SKM-1 (cell line): ENCODE data around the gene HELB.
"Not testable (repeated sequence)": the region's sequence is repeated elsewhere in the genome, so short reads cannot be mapped to it uniquely, and the experiment has no call there.

Source experiments
- DNase-seq: peaks from one replicate; lab custom pipeline; 2025; ENCODE audit not compliant: unreplicated experiment; lab: John Stamatoyannopoulos, UW

The HELB gene

GRCh38 chr12:66302827-66303169 is 505 bp downstream of the HELB start:
- DNase-seq: no peak

GRCh38 chr12:66303316-66303804 is 1.1 kb downstream of the HELB start:
- DNase-seq: not testable (repeated sequence)

GRCh38 chr12:66304296-66304900 is 2.1 kb downstream of the HELB start:
- DNase-seq: no peak

- no peak for DNase-seq
Observed at GRCh38 chr12:66309606-66310005, 7.3 kb downstream of the HELB start.

GRCh38 chr12:66312189-66312588 is 9.9 kb downstream of the HELB start:
- no peak for DNase-seq

- no peak for DNase-seq
Observed at GRCh38 chr12:66314278-66314677, 12.0 kb downstream of the HELB start.

GRCh38 chr12:66319266-66319954 is 17.1 kb downstream of the HELB start:
- no peak for DNase-seq

- no peak for DNase-seq
Observed at GRCh38 chr12:66320996-66321395, 18.7 kb downstream of the HELB start.

GRCh38 chr12:66321435-66321834 is 19.1 kb downstream of the HELB start:
- no peak for DNase-seq

- DNase-seq: no peak
Observed at GRCh38 chr12:66323017-66323416, 20.7 kb downstream of the HELB start.

- DNase-seq: no peak
Observed at GRCh38 chr12:66329941-66330340, 27.6 kb downstream of the HELB start.

GRCh38 chr12:66331016-66331415 is 28.7 kb downstream of the HELB start:
- DNase-seq: no peak

- DNase-seq: no peak
Observed at GRCh38 chr12:66331814-66332213, 29.5 kb downstream of the HELB start.

GRCh38 chr12:66335746-66336145 is 33.5 kb downstream of the HELB start:
- no peak for DNase-seq

GRCh38 chr12:66337381-66338010 is 35.2 kb downstream of the HELB start:
- DNase-seq: no peak

GRCh38 chr12:66340131-66340530 is 37.8 kb downstream of the HELB start:
- DNase-seq: no peak

- no peak for DNase-seq
Observed at GRCh38 chr12:66341126-66341525, 38.8 kb downstream of the HELB start.

GRCh38 chr12:66345212-66345611 is 42.9 kb downstream of the HELB start:
- DNase-seq: no peak

GRCh38 chr12:66345956-66346355 is 43.7 kb downstream of the HELB start:
- no peak for DNase-seq

GRCh38 chr12:66351301-66351700 is 49.0 kb downstream of the HELB start:
- DNase-seq: no peak

GRCh38 chr12:66352197-66352596 is 49.9 kb downstream of the HELB start:
- no peak for DNase-seq

- DNase-seq: no peak
Observed at GRCh38 chr12:66352899-66353298, 50.6 kb downstream of the HELB start.
